ENCODE data around the gene LDB3.
A peak's percentile ranks its signal among the peaks of the same experiment; 100 is the strongest.

LDB3 gene

GRCh38 chr10:86662186-86663045 lies 5.9 kb upstream of the LDB3 start:
- no peak overlapping the region for H3K4me3 ChIP-seq (ENCODE audit: low read depth, low read length)

DNA sequence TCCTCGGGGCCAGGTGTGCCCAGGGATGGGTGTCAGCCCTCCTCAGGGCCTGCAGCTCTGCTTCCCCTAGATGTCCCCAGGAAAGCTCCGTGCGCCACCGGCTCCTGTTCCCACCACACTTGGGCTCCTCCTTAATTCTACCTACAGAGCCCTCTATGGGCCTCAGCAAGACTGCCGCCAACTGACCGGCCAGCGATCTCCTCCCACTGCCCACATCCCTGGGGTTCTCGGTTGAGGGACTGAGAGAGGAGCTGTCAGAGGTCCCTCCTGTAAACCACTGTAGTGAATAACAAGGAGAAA lies 5.3 kb upstream of the LDB3 start:
- H3K4me3 ChIP-seq (ENCODE audit: low read depth, low read length) = no peak overlapping the region
- H3K4me1 ChIP-seq (ENCODE audit: control insufficient read depth, insufficient read depth, low read length) = peaks cover 2% of the 10 kb centered on the region; the same call in 1 of the 2 replicates
- H3K36me3 ChIP-seq (ENCODE audit: control insufficient read depth in 2 of 2, insufficient read depth in 1 of 2, low read length in 2 of 2) = no peaks in the 10 kb centered on the region
- POLR2A ChIA-PET = no interaction called here
- CTCF ChIA-PET = no interaction called here
- no peaks in the 10 kb centered on the region for H3K9me3 ChIP-seq (ENCODE audit: control insufficient read depth, insufficient read depth, low read depth, low read length)
- TF ChIP-seq ZBTB21 (tag by site-specific recombination; IDR thresholded peaks at IDR 0.05) (no peak), ZNF341 (tag by site-specific recombination; IDR thresholded peaks at IDR 0.05; ENCODE audit: low read depth) (no peak), RBAK (tag by site-specific recombination; IDR thresholded peaks at IDR 0.05) (no peak), ZNF19 (tag by site-specific recombination; IDR thresholded peaks at IDR 0.05; ENCODE audit: low read depth) (no peak), WT1 (tag by site-specific recombination; IDR thresholded peaks at IDR 0.05) (no peak), ZNF391 (tag by site-specific recombination; IDR thresholded peaks at IDR 0.05; ENCODE audit: borderline replicate concordance, low read depth) (no peak), SP2 (tag by site-specific recombination; IDR thresholded peaks at IDR 0.05) (no peak), ZNF473 (tag by site-specific recombination; IDR thresholded peaks at IDR 0.05) (no peak), ZNF221 (tag by site-specific recombination; IDR thresholded peaks at IDR 0.05; ENCODE audit: borderline replicate concordance) (no peak)
- TF ChIP-seq, protein P1, sequence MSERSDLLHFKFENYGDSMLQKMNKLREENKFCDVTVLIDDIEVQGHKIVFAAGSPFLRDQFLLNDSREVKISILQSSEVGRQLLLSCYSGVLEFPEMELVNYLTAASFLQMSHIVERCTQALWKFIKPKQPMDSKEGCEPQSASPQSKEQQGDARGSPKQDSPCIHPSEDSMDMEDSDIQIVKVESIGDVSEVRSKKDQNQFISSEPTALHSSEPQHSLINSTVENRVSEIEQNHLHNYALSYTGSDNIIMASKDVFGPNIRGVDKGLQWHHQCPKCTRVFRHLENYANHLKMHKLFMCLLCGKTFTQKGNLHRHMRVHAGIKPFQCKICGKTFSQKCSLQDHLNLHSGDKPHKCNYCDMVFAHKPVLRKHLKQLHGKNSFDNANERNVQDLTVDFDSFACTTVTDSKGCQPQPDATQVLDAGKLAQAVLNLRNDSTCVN (tag by site-specific recombination; optimal IDR thresholded peaks at IDR 0.05) = no peak
- H3K27ac ChIP-seq (ENCODE audit: extremely low read depth, low read depth, low read length) = no peak overlapping the region

More at GRCh38 chr10:86662186-86663045, 5.9 kb upstream of the LDB3 start:
- ChIA-PET POLR2A (no interaction called here), CTCF (no interaction called here)
- H3K9me3 ChIP-seq (ENCODE audit: control insufficient read depth, insufficient read depth, low read depth, low read length) = no peaks in the 10 kb centered on the region
- H3K27ac ChIP-seq (ENCODE audit: extremely low read depth, low read depth, low read length) = no peak overlapping the region
- H3K36me3 ChIP-seq (ENCODE audit: control insufficient read depth in 2 of 2, insufficient read depth in 1 of 2, low read length in 2 of 2) = no peaks in the 10 kb centered on the region
- H3K4me1 ChIP-seq (ENCODE audit: control insufficient read depth, insufficient read depth, low read length) = no peaks in the 10 kb centered on the region
- TF ChIP-seq, protein P2, sequence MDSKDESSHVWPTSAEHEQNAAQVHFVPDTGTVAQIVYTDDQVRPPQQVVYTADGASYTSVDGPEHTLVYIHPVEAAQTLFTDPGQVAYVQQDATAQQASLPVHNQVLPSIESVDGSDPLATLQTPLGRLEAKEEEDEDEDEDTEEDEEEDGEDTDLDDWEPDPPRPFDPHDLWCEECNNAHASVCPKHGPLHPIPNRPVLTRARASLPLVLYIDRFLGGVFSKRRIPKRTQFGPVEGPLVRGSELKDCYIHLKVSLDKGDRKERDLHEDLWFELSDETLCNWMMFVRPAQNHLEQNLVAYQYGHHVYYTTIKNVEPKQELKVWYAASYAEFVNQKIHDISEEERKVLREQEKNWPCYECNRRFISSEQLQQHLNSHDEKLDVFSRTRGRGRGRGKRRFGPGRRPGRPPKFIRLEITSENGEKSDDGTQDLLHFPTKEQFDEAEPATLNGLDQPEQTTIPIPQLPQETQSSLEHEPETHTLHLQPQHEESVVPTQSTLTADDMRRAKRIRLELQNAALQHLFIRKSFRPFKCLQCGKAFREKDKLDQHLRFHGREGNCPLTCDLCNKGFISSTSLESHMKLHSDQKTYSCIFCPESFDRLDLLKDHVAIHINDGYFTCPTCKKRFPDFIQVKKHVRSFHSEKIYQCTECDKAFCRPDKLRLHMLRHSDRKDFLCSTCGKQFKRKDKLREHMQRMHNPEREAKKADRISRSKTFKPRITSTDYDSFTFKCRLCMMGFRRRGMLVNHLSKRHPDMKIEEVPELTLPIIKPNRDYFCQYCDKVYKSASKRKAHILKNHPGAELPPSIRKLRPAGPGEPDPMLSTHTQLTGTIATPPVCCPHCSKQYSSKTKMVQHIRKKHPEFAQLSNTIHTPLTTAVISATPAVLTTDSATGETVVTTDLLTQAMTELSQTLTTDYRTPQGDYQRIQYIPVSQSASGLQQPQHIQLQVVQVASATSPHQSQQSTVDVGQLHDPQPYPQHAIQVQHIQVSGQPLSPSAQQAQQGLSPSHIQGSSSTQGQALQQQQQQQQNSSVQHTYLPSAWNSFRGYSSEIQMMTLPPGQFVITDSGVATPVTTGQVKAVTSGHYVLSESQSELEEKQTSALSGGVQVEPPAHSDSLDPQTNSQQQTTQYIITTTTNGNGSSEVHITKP (tag by site-specific recombination; IDR thresholded peaks at IDR 0.05) = no peak
- TF ChIP-seq OSR2 (tag by site-specific recombination; IDR thresholded peaks at IDR 0.05) = no peak
- TF ChIP-seq GLIS2 (tag by site-specific recombination; IDR thresholded peaks at IDR 0.05) = 0 out of 2 replicates have a peak, but pooled peaks have one; percentile 21
- TF ChIP-seq EGR2 (tag by site-specific recombination; IDR thresholded peaks at IDR 0.05; ENCODE audit: low read depth) = no peak

- Histone ChIP-seq H3K9me3 (ENCODE audit: control insufficient read depth, insufficient read depth, low read depth, low read length) (no peaks in the 10 kb centered on the region), H3K36me3 (ENCODE audit: control insufficient read depth in 2 of 2, insufficient read depth in 1 of 2, low read length in 2 of 2) (no peaks in the 10 kb centered on the region), H3K4me3 (ENCODE audit: low read depth, low read length) (no peak overlapping the region), H3K27ac (ENCODE audit: extremely low read depth, low read depth, low read length) (no peak overlapping the region), H3K4me1 (ENCODE audit: control insufficient read depth, insufficient read depth, low read length) (peaks cover 9% of the 10 kb centered on the region)
- CTCF ChIA-PET = interaction anchor here (0.7 to 0.9 kb wide), 2 partner anchors 21 to 25 kb away, joined by 4 read pairs; no protein-coding TSS in a partner anchor
- POLR2A ChIA-PET = interaction anchor here (1.8 kb wide), 1 partner anchor 18 kb away, joined by 4 read pairs; no protein-coding TSS in a partner anchor
- no peak for TF ChIP-seq ZNF610 (tag by site-specific recombination; IDR thresholded peaks at IDR 0.05; ENCODE audit: borderline replicate concordance)
- TF ChIP-seq WT1 (tag by site-specific recombination; IDR thresholded peaks at IDR 0.05) = no peak
- TF ChIP-seq ZNF132 (tag by site-specific recombination; IDR thresholded peaks at IDR 0.05; ENCODE audit: borderline replicate concordance) = no peak
- TF ChIP-seq, protein P3, sequence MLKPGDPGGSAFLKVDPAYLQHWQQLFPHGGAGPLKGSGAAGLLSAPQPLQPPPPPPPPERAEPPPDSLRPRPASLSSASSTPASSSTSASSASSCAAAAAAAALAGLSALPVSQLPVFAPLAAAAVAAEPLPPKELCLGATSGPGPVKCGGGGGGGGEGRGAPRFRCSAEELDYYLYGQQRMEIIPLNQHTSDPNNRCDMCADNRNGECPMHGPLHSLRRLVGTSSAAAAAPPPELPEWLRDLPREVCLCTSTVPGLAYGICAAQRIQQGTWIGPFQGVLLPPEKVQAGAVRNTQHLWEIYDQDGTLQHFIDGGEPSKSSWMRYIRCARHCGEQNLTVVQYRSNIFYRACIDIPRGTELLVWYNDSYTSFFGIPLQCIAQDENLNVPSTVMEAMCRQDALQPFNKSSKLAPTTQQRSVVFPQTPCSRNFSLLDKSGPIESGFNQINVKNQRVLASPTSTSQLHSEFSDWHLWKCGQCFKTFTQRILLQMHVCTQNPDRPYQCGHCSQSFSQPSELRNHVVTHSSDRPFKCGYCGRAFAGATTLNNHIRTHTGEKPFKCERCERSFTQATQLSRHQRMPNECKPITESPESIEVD (tag by site-specific recombination; IDR thresholded peaks at IDR 0.05) = no peak
- TF ChIP-seq, protein P4, sequence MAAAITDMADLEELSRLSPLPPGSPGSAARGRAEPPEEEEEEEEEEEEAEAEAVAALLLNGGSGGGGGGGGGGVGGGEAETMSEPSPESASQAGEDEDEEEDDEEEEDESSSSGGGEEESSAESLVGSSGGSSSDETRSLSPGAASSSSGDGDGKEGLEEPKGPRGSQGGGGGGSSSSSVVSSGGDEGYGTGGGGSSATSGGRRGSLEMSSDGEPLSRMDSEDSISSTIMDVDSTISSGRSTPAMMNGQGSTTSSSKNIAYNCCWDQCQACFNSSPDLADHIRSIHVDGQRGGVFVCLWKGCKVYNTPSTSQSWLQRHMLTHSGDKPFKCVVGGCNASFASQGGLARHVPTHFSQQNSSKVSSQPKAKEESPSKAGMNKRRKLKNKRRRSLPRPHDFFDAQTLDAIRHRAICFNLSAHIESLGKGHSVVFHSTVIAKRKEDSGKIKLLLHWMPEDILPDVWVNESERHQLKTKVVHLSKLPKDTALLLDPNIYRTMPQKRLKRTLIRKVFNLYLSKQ (tag by site-specific recombination; IDR thresholded peaks at IDR 0.05; ENCODE audit: borderline replicate concordance) = no peak
- no peak for TF ChIP-seq REPIN1 (tag by site-specific recombination; IDR thresholded peaks at IDR 0.05; ENCODE audit: low read depth)
- no peak for TF ChIP-seq SCRT1 (tag by site-specific recombination; IDR thresholded peaks at IDR 0.05; ENCODE audit: borderline replicate concordance)
- TF ChIP-seq ZNF426 (tag by site-specific recombination; IDR thresholded peaks at IDR 0.05) = no peak
Observed at GRCh38 chr10:86663576-86664339, 4.6 kb upstream of the LDB3 start.
